GM08714 (cell line): ENCODE data around the gene MEA1.
"Not testable (repeated sequence)": the region's sequence is repeated elsewhere in the genome, so short reads cannot be mapped to it uniquely, and the experiment has no call there.

ENCODE experiments used
- H3K4me3 ChIP-seq: fragments of 200-500 bp; sonication (Bioruptor generic); 2 replicates; pipeline ENCODE4 v1.5.1; 2014; ENCODE audit warnings: mild to moderate bottlenecking, low read length, inconsistent platforms
- ZNF274 ChIP-seq: IDR thresholded peaks from 2 replicates; pipeline ENCODE4 v1.6.1; 2012; ENCODE audit warnings: mild to moderate bottlenecking, low read depth, low read length

Gene MEA1

GRCh38 chr6:43006251-43006650 lies 7.5 kb downstream of the MEA1 start:
- TF ChIP-seq ZNF274: no peak

GRCh38 chr6:43005844-43006243 lies 7.9 kb downstream of the MEA1 start:
- no peak for TF ChIP-seq ZNF274
- no peak overlapping the region for H3K4me3 ChIP-seq

More at GRCh38 chr6:43006251-43006650, 7.5 kb downstream of the MEA1 start:
- no peak overlapping the region for H3K4me3 ChIP-seq

- TF ChIP-seq ZNF274: no peak
Measured at GRCh38 chr6:43001843-43002242, 11.9 kb downstream of the MEA1 start.

GRCh38 chr6:42998205-42998604 lies 15.5 kb downstream of the MEA1 start:
- not testable (repeated sequence) for H3K4me3 ChIP-seq

More at GRCh38 chr6:43001843-43002242, 11.9 kb downstream of the MEA1 start:
- H3K4me3 ChIP-seq: no peak overlapping the region

GRCh38 chr6:42996513-42996912 lies 17.2 kb downstream of the MEA1 start:
- TF ChIP-seq ZNF274: no peak
- H3K4me3 ChIP-seq: no peak overlapping the region

GRCh38 chr6:42993445-42993844 lies 20.3 kb downstream of the MEA1 start:
- no peak for TF ChIP-seq ZNF274

GRCh38 chr6:42989923-42990322 lies 23.8 kb downstream of the MEA1 start:
- H3K4me3 ChIP-seq: no peak overlapping the region
- no peak for TF ChIP-seq ZNF274

More at GRCh38 chr6:42993445-42993844, 20.3 kb downstream of the MEA1 start:
- no peak overlapping the region for H3K4me3 ChIP-seq

GRCh38 chr6:42988486-42989020 lies 25.2 kb downstream of the MEA1 start:
- no peak overlapping the region for H3K4me3 ChIP-seq
- no peak for TF ChIP-seq ZNF274

- no peak for TF ChIP-seq ZNF274
- H3K4me3 ChIP-seq: no peak overlapping the region
Measured at GRCh38 chr6:42987533-42988451, 26.0 kb downstream of the MEA1 start.

GRCh38 chr6:42984924-42985475 lies 28.7 kb downstream of the MEA1 start:
- peak overlapping the region; percentile 81 for H3K4me3 ChIP-seq
- no peak for TF ChIP-seq ZNF274

GRCh38 chr6:42984001-42984923 lies 29.5 kb downstream of the MEA1 start, which contains the start of gene PPP2R5D:
Gene PPP2R5D (plus strand): TSS chr6:42984570. CDS start chr6:42984678, 108 bp downstream.
- TF ChIP-seq ZNF274: no peak
- peak within 1 kb of the TSS; percentile 81 for H3K4me3 ChIP-seq

GRCh38 chr6:42981836-42982235 lies 31.9 kb downstream of the MEA1 start:
- no peak for TF ChIP-seq ZNF274
- no peak overlapping the region for H3K4me3 ChIP-seq

- peak overlapping the region; percentile 93 for H3K4me3 ChIP-seq
- no peak for TF ChIP-seq ZNF274
Measured at GRCh38 chr6:42979523-42980177, 34.1 kb downstream of the MEA1 start.
